ENCODE data around the gene SESTD1.

Gene SESTD1

DNA sequence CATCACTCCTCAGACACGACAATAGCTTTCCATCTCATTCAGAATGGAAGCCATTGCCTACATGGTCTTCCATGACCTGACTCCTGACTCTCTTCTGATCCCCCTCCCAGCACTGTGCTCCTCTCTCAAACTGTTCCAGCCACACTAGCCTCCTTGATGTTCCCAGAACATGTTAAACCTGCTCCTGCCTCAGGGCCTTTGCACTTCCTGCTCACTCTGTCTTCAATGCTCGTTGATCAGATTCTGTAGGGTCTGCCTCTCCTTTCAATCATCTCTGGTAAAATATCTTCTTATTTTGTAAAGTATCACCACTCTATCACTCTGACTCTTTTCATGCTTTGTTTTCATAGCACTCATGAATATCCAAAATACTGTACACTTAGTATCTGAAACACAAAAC lies 84.9 kb downstream of the SESTD1 start:
- no peak for DNase-seq

DNA sequence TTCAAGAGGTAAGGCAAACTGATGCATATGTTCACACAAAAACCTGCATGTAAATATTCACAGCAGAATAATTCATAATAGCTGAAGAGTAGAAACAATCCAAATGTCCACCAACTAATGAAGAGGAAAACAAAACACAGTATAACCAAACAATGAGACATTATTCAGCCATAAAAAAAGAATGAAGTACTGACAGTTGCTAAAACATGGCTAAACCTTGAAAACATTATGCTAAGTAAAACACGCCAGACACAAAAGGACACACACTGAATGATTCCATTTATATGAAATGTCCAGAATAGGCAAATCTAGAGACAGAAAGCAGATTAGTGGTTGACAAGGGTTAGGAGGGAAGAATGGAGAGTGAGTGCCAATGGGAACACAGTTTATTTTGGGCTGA lies 86.9 kb downstream of the SESTD1 start:
- no peak for DNase-seq

DNA sequence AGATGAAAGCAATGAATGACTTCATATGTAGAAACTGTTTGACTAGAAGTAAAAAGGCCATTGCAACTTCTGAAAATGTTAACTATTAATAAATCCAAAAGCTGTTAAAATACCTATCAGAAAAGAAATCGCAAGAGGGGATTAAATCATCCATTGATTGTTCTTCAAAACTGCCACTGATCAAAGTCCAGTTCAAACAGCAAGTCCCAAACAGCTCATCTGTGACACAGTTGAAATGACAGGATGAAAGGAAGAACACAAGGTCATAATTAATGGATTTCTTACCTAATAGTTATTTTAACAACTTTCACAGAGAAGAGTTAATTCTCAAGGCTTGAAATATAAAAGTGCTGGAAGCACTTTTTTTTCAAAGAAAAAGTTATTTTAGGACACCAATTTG lies 90.4 kb downstream of the SESTD1 start:
- DNase-seq: no peak

DNA sequence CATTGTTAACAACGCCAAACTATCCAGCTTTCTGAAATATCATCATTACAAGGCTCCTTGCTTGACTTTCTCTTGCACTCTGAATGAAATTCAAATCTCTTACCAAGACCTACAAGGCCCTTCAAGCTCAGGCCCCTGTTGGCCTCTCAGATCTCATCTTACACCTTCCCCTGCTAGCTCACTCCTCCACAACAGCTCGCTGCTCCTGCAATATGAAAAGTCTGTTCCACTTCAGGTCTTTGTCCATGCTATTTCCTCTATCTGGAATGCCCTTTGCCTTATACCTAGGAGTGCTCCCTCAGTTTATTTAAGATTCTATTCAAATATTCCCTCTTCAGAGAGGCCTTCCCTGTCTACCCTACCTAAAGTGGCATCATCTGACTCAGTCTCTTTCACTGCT lies 91.7 kb downstream of the SESTD1 start:
- DNase-seq: no peak

DNA sequence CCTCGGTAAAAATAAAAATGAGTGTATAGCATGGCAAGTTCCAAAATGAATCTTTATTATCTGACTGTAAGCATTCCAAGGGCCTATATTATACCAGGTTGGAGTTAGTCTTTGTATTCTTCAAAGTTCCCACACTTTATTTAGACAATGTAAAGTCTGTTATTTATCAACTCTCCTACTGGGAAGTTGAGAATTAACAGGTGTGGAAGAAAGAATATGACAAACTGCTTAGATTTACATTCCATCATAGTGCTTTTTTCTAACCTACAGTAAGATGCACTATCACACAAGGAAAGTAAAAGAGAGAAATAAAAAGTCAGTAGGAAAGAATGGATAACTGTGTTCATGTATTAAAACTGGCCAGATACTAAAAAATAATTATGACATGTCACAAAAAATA lies 93.3 kb downstream of the SESTD1 start:
- no peak for DNase-seq

DNA sequence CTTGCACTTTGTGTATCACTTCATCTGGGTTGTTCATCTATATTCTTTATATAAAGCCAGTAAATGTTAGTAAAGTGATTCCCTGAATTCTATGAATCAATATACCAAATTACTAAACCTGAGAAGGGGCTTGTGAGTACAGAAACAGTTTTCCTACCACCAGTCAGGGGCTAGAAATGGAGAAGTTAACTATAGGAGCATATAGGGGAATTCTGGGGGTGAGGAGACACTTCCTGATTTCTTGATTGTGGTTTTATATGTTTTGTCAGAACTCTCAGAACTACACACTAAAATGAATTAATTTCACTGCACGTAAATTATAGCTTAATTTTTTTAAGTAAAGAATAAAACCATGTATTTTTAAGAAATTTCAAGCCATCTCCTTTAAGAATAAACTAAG lies 93.7 kb downstream of the SESTD1 start:
- DNase-seq: no peak

DNA sequence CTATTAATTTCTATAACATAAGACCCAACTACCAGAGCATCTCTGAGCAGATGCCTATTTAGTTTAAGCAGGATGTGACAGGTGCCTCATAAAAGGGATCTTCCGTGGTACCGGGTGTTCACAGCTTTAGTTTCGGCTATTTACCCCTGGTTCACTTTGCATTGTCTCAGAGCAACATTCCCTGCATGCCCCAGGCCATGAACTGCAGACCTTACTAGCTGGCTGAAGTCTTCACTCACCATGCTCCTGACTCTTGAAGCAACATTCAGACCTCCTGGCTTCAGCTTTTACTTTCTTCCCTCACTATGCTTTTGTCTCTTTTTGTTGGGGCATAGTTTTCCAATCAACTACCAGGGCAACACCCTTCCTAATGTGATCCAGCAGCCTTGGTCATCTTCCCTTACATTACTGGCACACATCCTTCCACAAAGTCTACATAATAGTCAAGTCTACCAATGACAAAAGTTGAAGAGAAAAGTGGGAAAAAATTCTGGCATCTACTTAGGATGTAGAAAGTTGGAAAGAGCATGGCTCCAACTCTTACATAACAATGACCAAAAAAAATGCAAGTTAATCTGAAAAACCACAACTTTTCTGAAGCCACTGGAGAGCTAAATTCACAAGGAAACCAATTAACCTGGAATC lies 99.2 kb downstream of the SESTD1 start:
- no peak for DNase-seq

DNA sequence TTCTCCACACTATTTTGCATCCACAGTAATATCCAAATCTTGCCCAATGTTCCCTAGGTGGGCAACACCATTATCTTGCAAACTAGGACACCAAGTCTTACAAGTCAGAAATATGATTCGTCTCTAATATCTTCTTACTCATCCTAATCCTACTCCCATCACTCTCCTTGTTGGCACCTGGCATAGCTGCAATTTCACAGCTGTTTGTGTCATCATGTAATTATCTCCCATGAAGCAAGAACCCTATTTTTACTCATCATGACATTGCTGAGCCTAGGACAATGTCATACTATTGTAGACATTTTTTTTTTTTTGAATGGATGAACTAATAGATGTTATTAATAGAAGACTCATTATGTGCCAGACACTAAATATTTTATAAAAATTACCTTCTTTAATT lies 123.4 kb downstream of the SESTD1 start:
- DNase-seq: no peak

DNA sequence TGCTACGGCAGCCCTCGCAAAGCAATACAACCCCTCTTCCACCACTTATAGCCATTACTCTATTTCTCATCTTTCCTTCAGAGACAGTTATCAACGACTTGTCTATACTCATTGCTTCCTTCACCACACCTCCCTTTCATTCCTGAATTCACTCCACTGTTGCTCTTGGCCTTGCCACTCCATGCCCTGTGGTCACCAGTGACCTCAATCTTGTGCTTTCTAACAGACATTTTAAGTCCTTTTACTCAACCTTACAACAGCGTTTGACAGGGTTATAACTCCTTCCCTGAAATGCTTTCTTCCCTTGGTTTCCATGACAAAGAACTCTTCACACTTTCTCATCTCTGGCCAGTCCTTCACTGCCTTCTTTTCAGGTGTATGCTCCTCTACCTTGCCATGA lies 124.1 kb downstream of the SESTD1 start:
- no peak for DNase-seq

DNA sequence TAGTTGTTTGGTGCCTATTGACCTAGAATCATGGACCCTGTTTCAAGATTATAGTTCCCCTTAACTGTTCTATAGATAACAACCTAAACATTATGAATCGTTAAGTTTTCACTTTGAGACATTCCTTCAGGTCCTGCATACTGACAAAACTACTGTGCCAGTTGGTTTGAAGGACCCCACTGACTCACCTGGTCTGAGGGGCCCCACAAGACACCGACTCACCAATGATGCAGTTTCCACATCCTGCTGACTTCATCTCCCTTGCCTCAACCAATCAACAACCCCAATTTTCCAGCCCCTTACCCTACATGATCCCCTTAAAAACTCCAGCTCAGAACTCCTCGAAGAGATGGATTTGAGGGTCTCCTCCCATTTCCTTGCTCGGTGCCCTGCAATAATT lies 125.1 kb downstream of the SESTD1 start:
- no peak for DNase-seq

DNA sequence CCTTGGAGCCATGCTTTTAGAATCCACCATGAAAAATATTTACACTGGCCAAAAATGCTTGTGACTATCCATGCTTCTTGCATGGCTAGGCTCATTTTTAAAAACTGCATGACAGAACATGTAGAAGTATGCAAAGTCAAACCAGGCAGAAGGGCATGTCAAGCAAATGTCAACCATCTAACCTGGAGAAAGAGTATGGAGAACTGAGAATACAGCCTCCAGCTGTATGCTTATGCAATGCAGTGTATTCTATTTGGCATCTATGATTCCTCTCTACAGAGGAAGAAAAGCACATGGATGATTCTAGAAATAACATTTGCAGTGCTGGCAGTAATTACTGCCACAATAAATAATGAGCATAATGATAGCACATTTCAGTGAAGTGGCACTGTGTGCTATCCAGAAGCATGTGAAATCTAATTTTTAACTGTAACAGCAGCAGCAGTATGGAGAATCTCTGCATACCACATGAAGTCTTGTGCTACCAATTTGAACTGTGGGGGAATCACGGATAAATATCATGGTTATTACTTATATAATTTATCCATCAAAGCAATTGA lies 127.4 kb downstream of the SESTD1 start:
- DNase-seq: no peak

DNA sequence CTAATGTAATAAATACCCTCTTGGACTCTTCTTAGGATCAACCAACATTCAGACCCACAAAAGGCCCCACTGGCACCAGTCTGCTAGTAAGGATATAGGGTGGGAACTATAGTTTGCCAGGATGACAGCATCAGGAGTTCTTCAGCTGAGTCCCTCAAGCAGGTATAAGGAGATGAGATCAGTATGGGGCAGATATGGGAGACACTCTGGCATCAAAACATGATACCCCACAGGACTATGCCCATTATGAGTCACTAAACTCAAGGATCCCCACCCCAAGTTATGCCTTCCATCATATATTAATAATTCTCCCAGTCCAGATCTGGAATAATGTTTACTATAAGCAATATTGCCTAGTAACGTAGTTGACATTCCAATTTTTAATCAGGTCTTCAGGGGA lies 131.6 kb downstream of the SESTD1 start:
- DNase-seq: no peak

DNA sequence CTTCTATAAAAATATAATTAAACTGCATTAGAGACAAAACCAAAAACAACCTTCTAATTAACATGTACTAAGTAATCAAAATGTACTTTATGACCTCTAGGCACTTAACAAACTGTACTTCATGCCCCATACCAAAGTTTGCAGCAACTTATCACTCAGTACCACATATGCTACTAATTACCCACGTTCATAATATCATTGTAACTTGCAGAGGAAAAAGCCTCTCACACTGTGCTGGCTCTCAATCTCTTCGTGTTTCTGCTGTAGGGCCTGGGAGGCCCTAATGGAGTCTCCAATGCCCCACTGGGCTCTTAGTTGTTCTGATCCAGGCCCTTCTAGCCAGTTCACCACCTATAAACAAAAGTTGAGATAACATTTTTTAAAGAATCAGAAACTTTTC lies 132.6 kb downstream of the SESTD1 start:
- DNase-seq: no peak

DNA sequence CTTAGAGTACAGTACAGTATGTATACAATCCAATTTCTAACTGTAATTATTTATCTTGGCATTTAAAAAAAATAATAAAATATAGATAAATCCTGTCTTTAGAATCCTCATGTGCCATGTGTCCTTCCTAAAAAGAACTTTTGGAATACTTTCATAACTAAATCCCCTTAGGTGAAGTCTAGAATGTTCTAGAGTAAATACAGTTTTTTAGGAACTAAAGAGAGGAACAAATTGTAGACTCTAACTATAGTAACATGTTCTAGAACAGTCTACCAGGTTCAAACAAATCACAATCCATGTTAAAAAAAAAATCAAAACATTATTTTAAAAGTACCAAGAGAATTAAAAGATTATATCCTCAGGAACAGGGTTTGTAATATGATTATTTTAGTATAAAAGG lies 134.1 kb downstream of the SESTD1 start:
- no peak for DNase-seq

DNA sequence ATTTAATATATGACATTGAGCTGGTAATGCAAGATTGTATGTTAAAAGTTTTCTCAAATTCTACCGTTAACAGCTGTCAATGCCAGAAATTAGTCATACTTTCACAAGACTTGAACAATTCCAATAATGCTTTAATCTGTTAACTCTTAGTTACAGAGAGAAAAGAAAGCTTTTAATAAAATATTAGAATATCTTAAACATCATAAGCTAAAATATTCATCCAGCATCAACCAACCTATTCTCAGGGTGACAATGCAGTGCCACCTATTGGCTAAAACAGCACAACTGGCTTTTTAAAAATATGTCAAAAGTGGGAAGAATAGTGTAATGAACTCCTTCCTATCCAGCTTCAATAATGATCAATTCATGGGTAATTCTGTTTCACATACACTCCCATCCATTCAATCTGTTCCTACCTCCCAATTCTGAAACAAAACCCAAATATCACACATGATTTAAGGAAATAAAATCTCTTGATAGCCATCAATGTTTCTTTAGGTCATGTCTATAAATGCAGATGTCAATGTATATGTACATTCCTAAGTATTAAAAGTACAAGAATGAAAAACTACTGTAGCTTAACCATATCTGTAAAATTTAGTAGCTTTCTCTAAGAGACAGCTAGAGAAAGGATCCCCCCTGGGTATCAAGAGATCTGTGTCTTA lies 134.9 kb downstream of the SESTD1 start:
- DNase-seq: no peak

DNA sequence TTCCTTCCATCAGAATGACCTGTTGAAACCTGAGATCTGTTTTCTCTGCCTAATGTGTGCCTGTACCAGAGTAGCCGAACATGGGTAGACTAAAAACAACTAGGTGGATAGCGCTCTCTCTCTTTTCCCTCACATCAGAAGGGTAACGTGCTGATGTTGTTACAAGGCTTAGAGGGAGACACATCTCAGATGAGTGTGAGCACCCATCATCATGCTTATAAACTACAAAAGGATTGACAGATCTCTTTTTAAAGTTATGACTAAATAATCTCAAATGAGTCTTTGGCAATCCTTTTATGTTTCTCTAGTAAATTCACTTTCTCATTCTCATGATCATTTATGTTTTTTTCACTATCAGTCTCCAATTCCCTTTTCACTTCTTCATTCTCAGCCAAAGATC lies 139.2 kb downstream of the SESTD1 start:
- DNase-seq: no peak

DNA sequence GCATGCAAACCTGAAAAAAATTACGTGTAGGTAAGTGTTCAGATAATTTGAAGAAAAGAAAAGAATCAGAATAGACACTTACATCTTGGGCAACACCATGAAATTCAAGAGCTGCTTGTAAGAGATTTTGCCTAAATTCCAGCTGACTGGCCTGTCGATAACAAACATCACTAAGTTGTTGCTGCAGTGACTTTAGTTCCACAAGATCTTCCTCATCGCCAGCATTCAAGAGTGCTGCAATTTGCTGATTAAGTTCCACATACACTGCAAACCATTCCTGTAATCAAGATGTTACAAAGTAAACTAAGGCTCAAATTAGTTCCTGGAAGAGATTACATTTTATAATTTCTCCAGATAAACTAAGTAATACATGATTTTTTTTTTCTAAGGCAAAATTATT lies 140.3 kb downstream of the SESTD1 start:
- no peak for DNase-seq

DNA sequence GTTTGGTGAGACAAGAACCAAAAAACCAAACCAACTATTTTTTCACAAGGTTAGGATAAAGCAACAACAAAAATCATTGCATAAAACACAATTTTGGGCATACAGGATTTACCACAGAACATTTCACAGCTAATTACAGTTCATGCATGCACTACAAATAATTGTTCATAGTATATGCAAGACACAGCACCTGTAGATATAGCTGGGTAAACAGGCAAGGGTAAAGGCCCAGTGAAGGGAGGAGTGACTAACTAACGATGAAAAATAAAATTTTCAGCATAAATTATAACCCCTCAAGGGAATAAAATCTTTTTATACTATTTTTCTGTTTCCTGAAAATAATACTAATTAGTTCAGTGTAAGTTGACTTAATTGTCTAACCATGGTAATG lies 141.4 kb downstream of the SESTD1 start:
- no peak for DNase-seq

DNA sequence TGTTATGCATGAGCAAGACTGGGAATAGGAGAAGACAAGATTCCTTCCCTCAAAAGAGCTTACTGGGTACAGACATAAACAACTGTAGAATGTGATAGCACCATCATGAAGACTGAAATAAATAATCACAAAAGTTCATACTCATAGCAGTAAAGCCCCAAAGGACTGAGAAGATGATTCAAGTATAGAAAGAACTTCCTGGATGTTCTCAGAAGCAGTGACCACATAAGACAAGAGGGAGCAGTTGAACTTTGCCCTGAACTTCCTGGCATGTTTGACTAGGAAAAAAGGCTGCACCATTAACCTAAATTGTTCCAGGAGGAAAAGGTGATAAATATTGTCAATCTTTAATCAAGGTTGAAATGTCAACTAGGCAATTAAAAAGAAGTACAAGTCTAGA lies 156.9 kb downstream of the SESTD1 start:
- no peak for DNase-seq

DNA sequence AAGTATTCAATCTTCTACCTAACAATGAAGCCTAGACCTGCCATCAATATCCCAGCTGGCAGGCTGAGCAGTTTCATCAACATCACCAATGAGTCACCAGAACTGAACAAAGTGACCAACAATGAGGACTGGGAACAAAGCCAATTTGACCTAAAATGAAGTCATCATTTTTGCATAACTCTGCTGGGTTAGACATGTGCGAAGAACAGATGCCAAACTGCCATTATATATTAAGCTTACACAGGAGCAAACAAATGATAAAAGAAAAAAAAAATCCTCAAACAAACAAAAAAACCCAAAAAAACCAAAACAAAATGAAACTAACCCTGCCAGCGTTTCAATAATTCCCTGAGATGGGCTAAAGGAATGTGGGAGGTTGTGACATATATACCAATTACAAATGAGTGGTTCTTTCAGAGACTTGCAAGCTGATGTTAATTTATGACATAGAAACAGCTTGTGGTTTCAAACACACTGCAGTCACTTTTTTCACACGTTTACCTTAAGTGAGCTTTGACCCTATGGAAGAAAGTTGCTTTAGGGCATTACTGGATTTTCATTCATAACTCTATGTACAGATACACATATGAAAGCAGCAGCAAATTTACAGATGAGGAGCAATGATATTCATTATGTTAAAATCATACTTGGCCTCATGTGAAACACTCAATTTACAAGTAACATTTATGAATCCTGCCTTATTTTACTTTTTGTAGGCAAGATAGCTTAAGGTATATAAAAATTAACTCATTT lies 157.8 kb downstream of the SESTD1 start:
- DNase-seq: no peak

DNA sequence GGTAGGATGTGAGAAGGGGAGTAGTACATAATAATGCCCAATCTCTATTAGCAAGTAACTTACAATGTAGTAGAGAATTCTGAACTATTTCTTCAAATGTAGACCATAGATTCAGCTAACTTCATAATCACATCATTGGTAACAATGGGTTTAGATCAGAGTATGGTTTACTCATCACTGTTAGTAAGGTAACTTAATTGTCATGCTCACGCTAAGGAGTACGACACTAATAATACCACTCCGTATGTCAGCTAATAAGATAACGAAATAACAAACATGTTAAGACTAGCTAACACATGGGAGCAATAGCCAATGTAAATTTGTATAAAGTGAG lies 158.3 kb downstream of the SESTD1 start:
- DNase-seq: no peak

DNA sequence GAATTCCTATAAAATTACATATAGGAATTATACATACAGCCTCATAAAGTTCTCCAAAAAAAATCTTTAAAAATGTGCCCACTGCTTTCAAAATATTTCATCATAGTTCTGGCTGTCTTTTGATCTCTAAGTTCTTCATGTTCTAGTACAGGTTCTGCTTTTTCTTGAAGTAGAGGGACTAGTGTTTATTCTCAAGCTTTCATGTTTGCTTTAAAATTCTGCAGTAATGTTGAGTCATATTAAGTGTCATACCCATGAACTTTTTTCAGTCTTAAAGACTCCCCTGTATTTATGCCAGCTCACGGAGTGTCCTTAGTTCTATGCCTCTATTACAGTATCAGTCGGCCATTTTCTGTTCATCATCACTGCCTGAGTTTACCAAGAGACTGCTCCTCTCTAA lies 159.9 kb downstream of the SESTD1 start:
- DNase-seq: no peak

DNA sequence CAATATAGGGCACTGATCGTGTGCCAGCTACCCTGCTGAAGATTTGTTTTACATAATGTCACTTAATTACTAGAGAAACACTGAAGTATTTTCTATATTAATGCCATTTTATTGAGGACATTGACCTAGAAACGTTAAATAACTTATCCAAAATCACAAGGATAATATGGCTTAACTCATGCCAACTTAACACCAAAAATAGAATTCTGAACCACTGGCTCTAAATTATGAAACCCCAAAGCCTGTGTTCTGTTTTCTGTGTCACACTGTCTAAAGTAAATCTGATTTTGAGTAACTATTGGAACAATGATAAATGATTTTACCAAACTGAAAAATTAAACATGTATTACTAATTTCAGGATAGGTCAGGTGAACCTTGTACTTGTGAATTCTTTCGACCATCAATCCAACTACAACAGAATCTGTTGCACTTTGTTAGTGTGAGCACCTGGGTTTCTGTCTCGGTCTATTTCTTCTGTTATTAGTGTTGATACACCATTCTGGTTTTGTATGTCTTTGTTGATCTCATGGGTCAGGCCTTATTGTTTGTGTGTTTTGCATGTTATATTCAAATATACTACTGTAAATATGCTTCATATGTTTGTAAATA lies 166.4 kb downstream of the SESTD1 start:
- no peak for DNase-seq

DNA sequence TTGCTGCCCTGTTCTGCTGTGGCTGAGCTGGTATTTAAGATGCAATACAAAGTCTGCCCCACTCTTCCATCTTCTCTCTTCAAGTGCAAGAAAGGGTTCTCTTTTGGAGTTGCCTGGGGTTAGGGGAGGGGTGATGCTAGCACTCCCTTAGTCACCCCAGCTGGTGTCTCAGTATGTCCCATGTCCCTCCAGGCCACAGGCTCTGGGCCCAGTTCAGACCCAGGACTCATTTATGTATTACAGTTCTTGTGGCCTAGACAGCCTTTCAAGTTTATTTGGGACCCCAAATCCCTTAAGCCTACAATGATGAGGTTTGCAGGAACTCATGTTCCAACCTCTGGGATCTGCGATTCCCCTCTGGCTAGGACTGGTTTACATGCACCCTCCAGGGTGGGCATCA lies 167.5 kb downstream of the SESTD1 start:
- DNase-seq: no peak
